OCI-LY7 (cell line): ENCODE measurements around the gene FCHO2. TPM values are rescaled to one million over a fixed set of nuclear protein-coding genes. Genes with fewer than 3 reads are reported as not detected.

Source experiments
- BruUV-seq: library from RNA; stranded (reverse); fragments of 400-500 nt; replicated peaks from 2 replicates; lab custom pipeline; 2021; lab: Mats Ljungman, UMichigan
- CTCF ChIA-PET: fragments of 300-600 bp; sonication (Branson Sonifier 250); formaldehyde crosslinking; loops from one replicate; lab custom pipeline; 2022; ENCODE audit warnings: antibody characterized with exemption; ENCODE audit not compliant: unreplicated experiment; lab: Charles Lee
- POLR2A ChIA-PET: fragments of 300-600 bp; sonication (Branson Sonifier 250); formaldehyde crosslinking; loops from one replicate; lab custom pipeline; 2022; ENCODE audit warnings: antibody characterized with exemption; lab: Charles Lee
- DNase-seq: peaks from one replicate; pipeline ENCODE4 v3.0.0-alpha.2; 2015; ENCODE audit warnings: low spot score
- H2AFZ ChIP-seq: fragments of 200-600 bp; sonication (generic), shearing (Covaris generic); 2 replicates; pipeline ENCODE4 v1.6.1; 2014; ENCODE audit warnings: mild to moderate bottlenecking, antibody characterized with exemption, low read length, moderate library complexity
- H3K27ac ChIP-seq: fragments of 200-600 bp; sonication (generic); 2 replicates; pipeline ENCODE4 v1.5.1; 2014; ENCODE audit warnings: mixed run types, low read depth, mild to moderate bottlenecking, moderate library complexity, low read length, inconsistent platforms; ENCODE audit not compliant: poor library complexity, severe bottlenecking
- H3K36me3 ChIP-seq: fragments of 200-600 bp; sonication (generic); 2 replicates; pipeline ENCODE4 v1.6.1; 2014; ENCODE audit warnings: mild to moderate bottlenecking, antibody characterized with exemption, low read length, moderate library complexity, mixed read lengths; ENCODE audit not compliant: insufficient read depth
- H3K4me1 ChIP-seq: fragments of 200-600 bp; sonication (generic); 2 replicates; pipeline ENCODE4 v1.5.1; 2014; ENCODE audit warnings: mild to moderate bottlenecking, low read length; ENCODE audit not compliant: insufficient read depth, poor library complexity, severe bottlenecking
- H3K4me2 ChIP-seq: fragments of 200-600 bp; sonication (generic); 2 replicates; pipeline ENCODE4 v1.6.1; 2014; ENCODE audit warnings: mild to moderate bottlenecking, low read length
- H3K4me3 ChIP-seq: fragments of 200-600 bp; sonication (generic); 2 replicates; pipeline ENCODE4 v1.5.1; 2014; ENCODE audit warnings: mild to moderate bottlenecking, low read depth, low read length; ENCODE audit not compliant: poor library complexity, severe bottlenecking
- H3K79me2 ChIP-seq: fragments of 200-600 bp; sonication (generic); 2 replicates; pipeline ENCODE4 v1.6.1; 2016; ENCODE audit warnings: low read depth, mild to moderate bottlenecking, low read length, moderate library complexity, mixed read lengths; ENCODE audit not compliant: insufficient read depth
- H3K9me2 ChIP-seq: fragments of 200-600 bp; sonication (generic); 2 replicates; pipeline ENCODE4 v1.6.1; 2016; ENCODE audit warnings: mild to moderate bottlenecking, low read length, mixed read lengths; ENCODE audit not compliant: insufficient read depth
- H3K9me3 ChIP-seq: fragments of 200-600 bp; sonication (generic); 2 replicates; pipeline ENCODE4 v1.6.1; 2014; ENCODE audit warnings: mild to moderate bottlenecking, mixed run types, low read length, mixed read lengths
- H4K20me1 ChIP-seq: fragments of 200-600 bp; sonication (generic); 2 replicates; pipeline ENCODE4 v1.6.1; 2014; ENCODE audit warnings: mild to moderate bottlenecking, antibody characterized with exemption, low read length, moderate library complexity, mixed read lengths; ENCODE audit not compliant: insufficient read depth
- CTCF ChIP-seq: fragments of 200-600 bp; sonication (generic); conservative IDR thresholded peaks from 2 replicates; pipeline ENCODE4 v1.5.1; 2014; ENCODE audit warnings: mild to moderate bottlenecking, antibody characterized with exemption, low read length, moderate library complexity, mixed read lengths
- EZH2phosphoT487 ChIP-seq: fragments of 200-600 bp; sonication (generic); IDR thresholded peaks from 2 replicates; pipeline ENCODE4 v1.6.1; 2018; ENCODE audit warnings: low read depth, borderline replicate concordance, mild to moderate bottlenecking, mixed run types, antibody characterized with exemption, low read length, moderate library complexity, mixed read lengths
- intact Hi-C: fragments of 100-400 bp; cut with micrococcal nuclease; formaldehyde crosslinking; loops from one replicate; pipeline ENCODE4 v1.10.0; 2022; ENCODE audit not compliant: unreplicated experiment
- total RNA-seq, 2 experiments: library from RNA; depleted of rRNA in 1 of 2; stranded (reverse); fragments of >200 nt in 1 of 2; shearing (Covaris generic) in 1 of 2; gene quantifications; 2 replicates each; pipeline ENCODE4 v1.2.3, GENCODE V29; 2014 to 2022

FCHO2 gene
- total RNA-seq, 2 experiments from 2014 or later, result 7.2 to 7.8 TPM

DNA sequence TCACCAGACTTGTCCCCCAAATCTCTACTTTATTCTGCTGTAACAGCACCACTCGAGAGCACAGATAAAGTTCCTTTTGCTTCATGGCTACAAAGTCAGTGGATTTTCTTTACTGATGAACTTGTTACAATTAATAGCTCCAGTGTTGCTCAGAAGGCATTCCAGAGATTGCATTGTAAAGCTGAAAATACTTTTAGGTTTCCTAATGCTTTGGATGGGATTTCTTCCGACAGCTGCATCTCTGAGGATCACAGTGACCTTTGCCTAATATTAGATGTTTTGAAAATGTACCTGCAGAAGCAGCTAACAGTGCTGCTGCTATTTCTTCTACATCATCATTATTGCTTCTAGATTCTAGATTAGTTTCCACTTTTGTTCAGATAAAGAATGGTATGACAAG lies 105.8 kb downstream of the FCHO2 start:
- Histone ChIP-seq H2AFZ (no peak overlapping the region), H3K9me3 (no peaks in the 10 kb centered on the region), H4K20me1 (no peaks in the 10 kb centered on the region), H3K27ac (no peak overlapping the region), H3K9me2 (no peaks in the 10 kb centered on the region), H3K36me3 (no peaks in the 10 kb centered on the region), H3K79me2 (no peaks in the 10 kb centered on the region), H3K4me1 (no peaks in the 10 kb centered on the region), H3K4me2 (no peak overlapping the region), H3K4me3 (no peak overlapping the region)
- no peak for DNase-seq
- no peak for TF ChIP-seq EZH2phosphoT487
- no peak for TF ChIP-seq CTCF
- intact Hi-C loops, result no loop called here
- CTCF ChIA-PET, result no interaction called here
- BruUV-seq, result no TSS peak
- POLR2A ChIA-PET, result interaction anchor here (0.5 kb wide), 1 partner anchor 49 kb away, joined by 3 read pairs; no protein-coding TSS in a partner anchor

- TF ChIP-seq CTCF (no peak), EZH2phosphoT487 (no peak)
- Histone ChIP-seq H3K9me3 (no peaks in the 10 kb centered on the region), H2AFZ (no peak overlapping the region), H4K20me1 (no peaks in the 10 kb centered on the region), H3K36me3 (no peaks in the 10 kb centered on the region), H3K4me3 (no peak overlapping the region), H3K9me2 (no peaks in the 10 kb centered on the region), H3K4me1 (no peaks in the 10 kb centered on the region), H3K79me2 (no peaks in the 10 kb centered on the region), H3K27ac (no peak overlapping the region), H3K4me2 (no peak overlapping the region)
- intact Hi-C loops, result no loop called here
- DNase-seq, result no peak
- ChIA-PET POLR2A (interaction anchor here (0.6 kb wide), 3 partner anchors 11 to 574 kb away, joined by 3 to 4 read pairs (median 3); no protein-coding TSS in a partner anchor), CTCF (no interaction called here)
- no TSS peak for BruUV-seq
Measured at GRCh38 chr5:73066466-73066865, 110.6 kb downstream of the FCHO2 start.

DNA sequence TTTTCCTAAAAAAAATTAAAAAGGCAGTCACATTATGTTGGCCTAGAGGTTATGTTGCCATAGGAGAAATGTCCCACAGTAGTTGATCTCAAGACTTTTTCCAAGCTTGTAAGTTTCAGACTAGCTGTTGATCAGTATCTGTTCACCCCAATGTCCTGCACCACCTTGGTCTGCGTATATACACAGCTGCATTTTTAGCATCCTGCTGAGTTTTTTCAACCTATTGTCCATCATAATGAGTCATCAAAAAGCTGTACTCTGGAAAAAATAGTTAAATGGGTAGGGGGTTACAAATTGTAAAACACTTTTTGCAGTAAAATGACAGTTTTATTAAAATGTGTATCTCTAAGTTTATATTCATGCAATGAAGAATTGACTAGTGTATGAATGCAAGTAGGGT lies 111.4 kb downstream of the FCHO2 start:
- Histone ChIP-seq H3K4me3 (no peak overlapping the region), H2AFZ (no peak overlapping the region), H3K27ac (no peak overlapping the region), H3K79me2 (no peaks in the 10 kb centered on the region), H3K4me1 (no peaks in the 10 kb centered on the region), H3K36me3 (no peaks in the 10 kb centered on the region), H3K9me3 (no peaks in the 10 kb centered on the region), H3K4me2 (no peak overlapping the region), H4K20me1 (no peaks in the 10 kb centered on the region), H3K9me2 (no peaks in the 10 kb centered on the region)
- no peak for DNase-seq
- CTCF ChIA-PET, result no interaction called here
- intact Hi-C loops, result no loop called here
- no peak for TF ChIP-seq EZH2phosphoT487
- TF ChIP-seq CTCF, result no peak
- POLR2A ChIA-PET, result no interaction called here
- BruUV-seq, result no TSS peak
